CD4-positive, alpha-beta memory T cell (primary cell): ENCODE measurements around the gene FAM20C. TPM values are rescaled to one million over a fixed set of nuclear protein-coding genes. Genes with fewer than 3 reads are reported as not detected.

ENCODE experiments used
- CTCF ChIA-PET: fragments of 350-600 bp; sonication (Branson Sonifier 250); formaldehyde crosslinking; loops from one replicate; lab custom pipeline; 2021; ENCODE audit warnings: inconsistent platforms; ENCODE audit not compliant: partially characterized antibody; lab: Charles Lee
- POLR2A ChIA-PET: fragments of 350-600 bp; sonication (Branson Sonifier 250); formaldehyde crosslinking; loops from one replicate; lab custom pipeline; 2021; ENCODE audit not compliant: partially characterized antibody; lab: Charles Lee
- DNase-seq, 5 donors: peaks; one replicate each; pipeline versions ENCODE4 v3.0.0 to v3.0.0-alpha.2; 2020 to 2022; ENCODE audit warnings: mixed read lengths in 1 of 5
- H3K27ac ChIP-seq: one replicate; pipeline ENCODE4 v1.7.0; 2013; ENCODE audit warnings: low read depth, low read length
- H3K27me3 ChIP-seq: 2 replicates; pipeline ENCODE4 v1.7.0; 2013; ENCODE audit warnings: mild to moderate bottlenecking, low read length, moderate library complexity; ENCODE audit not compliant: insufficient read depth
- H3K36me3 ChIP-seq: 2 replicates; pipeline ENCODE4 v1.7.0; 2013; ENCODE audit warnings: mild to moderate bottlenecking, low read length, moderate library complexity; ENCODE audit not compliant: insufficient read depth
- H3K4me1 ChIP-seq: 2 replicates; pipeline ENCODE4 v1.7.0; 2013; ENCODE audit warnings: mild to moderate bottlenecking, low read length, moderate library complexity; ENCODE audit not compliant: insufficient read depth
- H3K4me3 ChIP-seq, 2 donors: one replicate each; pipeline ENCODE4 v1.7.0; 2013; ENCODE audit warnings: low read length in 2 of 2, mild to moderate bottlenecking in 1 of 2
- H3K9me3 ChIP-seq, 2 donors: one replicate each; pipeline ENCODE4 v1.7.0; 2013; ENCODE audit warnings: low read length in 2 of 2, control low read depth in 1 of 2; ENCODE audit not compliant: control insufficient read depth in 1 of 2
- H3K27ac Mint-ChIP-seq, 7 donors: one replicate each; pipeline ENCODE4 v1.8.0; 2020 to 2021; ENCODE audit warnings: mixed read lengths in 7 of 7, mild to moderate bottlenecking in 6 of 7, inconsistent platforms in 3 of 7, moderate library complexity in 3 of 7
- H3K27me3 Mint-ChIP-seq, 2 donors: one replicate each; pipeline ENCODE4 v1.8.0; 2020 to 2021; ENCODE audit warnings: mixed read lengths in 2 of 2
- H3K36me3 Mint-ChIP-seq, 2 donors: one replicate each; pipeline ENCODE4 v1.8.0; 2020 to 2021; ENCODE audit warnings: mixed read lengths in 2 of 2, inconsistent platforms in 1 of 2, mild to moderate bottlenecking in 1 of 2
- H3K4me1 Mint-ChIP-seq, 4 donors: one replicate each; pipeline ENCODE4 v1.8.0; 2020 to 2021; ENCODE audit warnings: mixed read lengths in 4 of 4, mild to moderate bottlenecking in 1 of 4
- H3K4me3 Mint-ChIP-seq, 8 donors: one replicate each; pipeline ENCODE4 v1.8.0; 2020 to 2021; ENCODE audit warnings: mixed read lengths in 8 of 8, mild to moderate bottlenecking in 7 of 8, moderate library complexity in 6 of 8, inconsistent platforms in 3 of 8
- H3K9me3 Mint-ChIP-seq, 8 donors: one replicate each; pipeline ENCODE4 v1.8.0; 2020 to 2021; ENCODE audit warnings: mixed read lengths in 8 of 8, mild to moderate bottlenecking in 5 of 8, inconsistent platforms in 3 of 8, moderate library complexity in 1 of 8
- intact Hi-C: fragments of 100-400 bp; cut with micrococcal nuclease; formaldehyde crosslinking; loops from one replicate; pipeline ENCODE4 v1.15.1; 2023
- polyA plus RNA-seq, 2 donors: library from polyadenylated mRNA; unstranded; fragments of 300-500 nt; fragmentation: Illumina TruSeq; gene quantifications; one replicate each; pipeline ENCODE4 v1.2.3, GENCODE V29; 2021
- total RNA-seq, 2 experiments: library from RNA; stranded (reverse); gene quantifications; one replicate each; pipeline ENCODE4 v1.2.3, GENCODE V29; 2021

The FAM20C gene
- total and polyA plus RNA-seq, 4 experiments from 2014 or later: 4.7 to 7.8 TPM; not detected in 2

DNA sequence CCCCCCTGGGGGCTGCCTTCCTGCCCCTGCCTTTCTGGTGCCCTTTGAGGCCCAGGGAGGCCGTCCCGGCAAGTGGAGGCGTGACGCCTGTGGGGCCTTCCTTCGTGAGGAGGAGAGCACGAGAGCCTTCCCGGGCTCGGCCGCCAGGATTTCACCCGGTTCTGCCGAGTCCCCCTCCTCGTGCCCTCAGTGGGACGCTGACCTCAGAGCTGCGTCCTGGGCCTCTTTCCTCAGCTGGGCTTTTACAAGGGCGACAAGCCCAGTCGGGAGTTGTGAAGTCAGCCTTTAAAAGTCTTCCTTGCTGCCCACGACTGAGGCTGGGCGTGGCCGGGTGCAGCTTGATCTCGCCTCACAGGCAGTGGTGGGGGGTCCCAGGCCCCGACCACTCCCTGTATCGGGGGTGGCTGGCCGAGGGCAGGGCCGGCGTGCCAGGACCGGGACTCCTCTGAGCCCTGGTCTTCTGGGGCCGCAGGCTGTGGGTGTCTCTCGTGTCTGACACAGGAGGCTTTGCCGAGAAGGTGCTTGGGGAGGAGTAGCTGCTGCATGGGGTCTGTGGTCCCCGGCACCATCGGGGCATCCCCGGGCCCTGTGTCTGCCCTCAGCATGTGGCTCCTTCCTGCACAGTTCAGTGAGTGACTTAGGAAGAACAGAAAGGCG is 41.8 kb downstream of the FAM20C start:
- Histone ChIP-seq H3K4me3 (no peak overlapping the region), H3K27ac (no peak overlapping the region), H3K36me3 (no peaks in the 10 kb centered on the region), H3K4me1 (no peaks in the 10 kb centered on the region), H3K9me3 (no peaks in the 10 kb centered on the region), H3K27me3 (no peaks in the 10 kb centered on the region)
- H3K27ac Mint-ChIP-seq: no peak overlapping the region
- H3K27me3 Mint-ChIP-seq: peaks cover 2 to 3% of the 10 kb centered on the region in 2 donors
- no peak for DNase-seq
- ChIA-PET CTCF (no interaction called here), POLR2A (no interaction called here)
- H3K36me3 Mint-ChIP-seq: no peaks in the 10 kb centered on the region
- H3K9me3 Mint-ChIP-seq: no peaks in the 10 kb centered on the region
- intact Hi-C loops: no loop called here
- H3K4me3 Mint-ChIP-seq: no peak overlapping the region
- peaks cover 0 to 3% (median 0%) of the 10 kb centered on the region in 4 donors for H3K4me1 Mint-ChIP-seq

- Mint-ChIP-seq H3K9me3 (no peaks in the 10 kb centered on the region), H3K4me3 (no peak overlapping the region), H3K4me1 (no peaks in the 10 kb centered on the region), H3K27ac (no peak overlapping the region), H3K27me3 (peaks cover 0 to 3% of the 10 kb centered on the region in 2 donors), H3K36me3 (no peaks in the 10 kb centered on the region)
- H3K36me3 ChIP-seq: no peaks in the 10 kb centered on the region
- intact Hi-C loops: no loop called here
- CTCF ChIA-PET: no interaction called here
- no peak overlapping the region for H3K4me3 ChIP-seq
- no peaks in the 10 kb centered on the region for H3K4me1 ChIP-seq
- DNase-seq: no peak
- POLR2A ChIA-PET: no interaction called here
- H3K27ac ChIP-seq: no peak overlapping the region
- no peaks in the 10 kb centered on the region for H3K9me3 ChIP-seq
- no peaks in the 10 kb centered on the region for H3K27me3 ChIP-seq
Observed at GRCh38 chr7:234708-235553, 42.6 kb downstream of the FAM20C start.

GRCh38 chr7:235576-236395 is 43.4 kb downstream of the FAM20C start:
- no peaks in the 10 kb centered on the region for H3K36me3 Mint-ChIP-seq
- Histone ChIP-seq H3K4me3 (no peak overlapping the region), H3K4me1 (no peaks in the 10 kb centered on the region), H3K27ac (no peak overlapping the region), H3K36me3 (no peaks in the 10 kb centered on the region), H3K27me3 (no peaks in the 10 kb centered on the region), H3K9me3 (no peaks in the 10 kb centered on the region)
- POLR2A ChIA-PET: no interaction called here
- H3K4me1 Mint-ChIP-seq: no peaks in the 10 kb centered on the region
- CTCF ChIA-PET: no interaction called here
- intact Hi-C loops: no loop called here
- H3K9me3 Mint-ChIP-seq: no peaks in the 10 kb centered on the region
- DNase-seq: no peak
- H3K4me3 Mint-ChIP-seq: no peak overlapping the region
- H3K27ac Mint-ChIP-seq: no peak overlapping the region
- H3K27me3 Mint-ChIP-seq: peaks cover 0 to 1% of the 10 kb centered on the region in 2 donors

GRCh38 chr7:236967-237366 is 44.6 kb downstream of the FAM20C start:
- H3K9me3 Mint-ChIP-seq: no peaks in the 10 kb centered on the region
- H3K27ac ChIP-seq: no peak overlapping the region
- no peaks in the 10 kb centered on the region for H3K4me1 ChIP-seq
- H3K36me3 Mint-ChIP-seq: no peaks in the 10 kb centered on the region
- H3K27me3 ChIP-seq: no peaks in the 10 kb centered on the region
- ChIA-PET POLR2A (no interaction called here), CTCF (no interaction called here)
- no peaks in the 10 kb centered on the region for H3K27me3 Mint-ChIP-seq
- H3K27ac Mint-ChIP-seq: no peak overlapping the region
- H3K4me3 Mint-ChIP-seq: no peak overlapping the region
- DNase-seq: no peak
- no peaks in the 10 kb centered on the region for H3K9me3 ChIP-seq
- intact Hi-C loops: no loop called here
- H3K4me3 ChIP-seq: no peak overlapping the region
- H3K4me1 Mint-ChIP-seq: peaks cover 0 to 4% (median 0%) of the 10 kb centered on the region in 4 donors
- H3K36me3 ChIP-seq: no peaks in the 10 kb centered on the region

DNA sequence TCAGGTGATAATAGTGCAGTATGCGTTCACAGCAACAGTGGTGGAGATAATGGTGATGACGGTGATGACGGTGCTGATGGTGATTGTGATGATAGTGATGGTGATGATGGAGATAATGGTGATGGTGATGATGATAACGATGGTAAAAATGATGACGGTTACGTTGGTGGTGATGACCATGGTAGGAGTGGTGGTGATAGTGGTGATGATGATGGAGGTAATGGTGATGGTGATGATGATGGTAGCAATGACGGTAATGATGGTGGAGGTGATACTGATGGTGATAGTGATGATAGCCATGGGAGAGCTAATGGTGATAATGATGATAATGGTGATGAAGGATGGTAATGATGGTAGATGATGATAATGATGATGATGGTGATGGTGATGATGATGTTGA is 45.0 kb downstream of the FAM20C start:
- H3K9me3 Mint-ChIP-seq: no peaks in the 10 kb centered on the region
- CTCF ChIA-PET: no interaction called here

GRCh38 chr7:240146-240676 is 47.8 kb downstream of the FAM20C start:
- CTCF ChIA-PET: no interaction called here
- Histone ChIP-seq H3K4me1 (no peaks in the 10 kb centered on the region), H3K27ac (no peak overlapping the region), H3K36me3 (no peaks in the 10 kb centered on the region), H3K9me3 (no peaks in the 10 kb centered on the region), H3K4me3 (no peak overlapping the region), H3K27me3 (no peaks in the 10 kb centered on the region)
- H3K36me3 Mint-ChIP-seq: no peaks in the 10 kb centered on the region
- H3K27ac Mint-ChIP-seq: no peak overlapping the region
- H3K4me1 Mint-ChIP-seq: peaks cover 0 to 4% (median 0%) of the 10 kb centered on the region in 4 donors
- no peaks in the 10 kb centered on the region for H3K27me3 Mint-ChIP-seq
- POLR2A ChIA-PET: no interaction called here
- intact Hi-C loops: no loop called here
- no peaks in the 10 kb centered on the region for H3K9me3 Mint-ChIP-seq
- no peak for DNase-seq
- no peak overlapping the region for H3K4me3 Mint-ChIP-seq

More for the DNA sequence above, 45.0 kb downstream of the FAM20C start:
- Histone ChIP-seq H3K4me1 (no peaks in the 10 kb centered on the region), H3K27ac (no peak overlapping the region), H3K27me3 (no peaks in the 10 kb centered on the region), H3K36me3 (no peaks in the 10 kb centered on the region), H3K9me3 (no peaks in the 10 kb centered on the region), H3K4me3 (no peak overlapping the region)
- no peak for DNase-seq
- Mint-ChIP-seq H3K4me1 (peaks cover 0 to 4% (median 0%) of the 10 kb centered on the region in 4 donors), H3K36me3 (no peaks in the 10 kb centered on the region), H3K27me3 (no peaks in the 10 kb centered on the region), H3K27ac (no peak overlapping the region), H3K4me3 (no peak overlapping the region)
- POLR2A ChIA-PET: no interaction called here
- intact Hi-C loops: no loop called here
